ENCODE results near the gene ACSS2.
"Not testable (repeated sequence)": the region's sequence is repeated elsewhere in the genome, so short reads cannot be mapped to it uniquely, and the experiment has no call there.

ACSS2 gene

GRCh38 chr20:34875642-34876405 is 588 bp upstream of the ACSS2 start:
- no peak for DNase-seq

GRCh38 chr20:34880215-34880850 is 3.9 kb downstream of the ACSS2 start:
- no peak for DNase-seq

GRCh38 chr20:34880971-34881370 is 4.6 kb downstream of the ACSS2 start:
- DNase-seq, result not testable (repeated sequence)

GRCh38 chr20:34881689-34882088 is 5.3 kb downstream of the ACSS2 start:
- DNase-seq, result no peak

GRCh38 chr20:34883087-34883688 is 6.8 kb downstream of the ACSS2 start:
- DNase-seq, result no peak

- DNase-seq, result no peak
These were observed 7.4 kb downstream of the ACSS2 start for GRCh38 chr20:34883809-34884208.

GRCh38 chr20:34884260-34884659 is 7.8 kb downstream of the ACSS2 start:
- no peak for DNase-seq

- DNase-seq, result no peak
These were observed 9.7 kb downstream of the ACSS2 start for GRCh38 chr20:34886122-34886521.

GRCh38 chr20:34887023-34887422 is 10.6 kb downstream of the ACSS2 start:
- no peak for DNase-seq

GRCh38 chr20:34888468-34888867 is 12.1 kb downstream of the ACSS2 start:
- DNase-seq, result no peak

GRCh38 chr20:34891166-34892062 is 15.0 kb downstream of the ACSS2 start:
- no peak for DNase-seq

GRCh38 chr20:34892671-34893070 is 16.3 kb downstream of the ACSS2 start:
- no peak for DNase-seq

GRCh38 chr20:34894723-34895122 is 18.3 kb downstream of the ACSS2 start:
- no peak for DNase-seq

- no peak for DNase-seq
These were observed 19.1 kb downstream of the ACSS2 start for GRCh38 chr20:34895465-34895864.

- DNase-seq, result no peak
These were observed 19.7 kb downstream of the ACSS2 start for GRCh38 chr20:34896086-34896621.

- not testable (repeated sequence) for DNase-seq
These were observed 21.7 kb downstream of the ACSS2 start for GRCh38 chr20:34898129-34898528.

GRCh38 chr20:34898731-34899130 is 22.3 kb downstream of the ACSS2 start:
- not testable (repeated sequence) for DNase-seq

- DNase-seq, result no peak
These were observed 27.8 kb downstream of the ACSS2 start for GRCh38 chr20:34904202-34904621.

GRCh38 chr20:34907616-34908469 is 31.4 kb downstream of the ACSS2 start:
- no peak for DNase-seq

GRCh38 chr20:34915131-34915530 is 38.7 kb downstream of the ACSS2 start:
- no peak for DNase-seq

- no peak for DNase-seq
These were observed 39.5 kb downstream of the ACSS2 start for GRCh38 chr20:34915749-34916455.
